ENCODE measurements around the gene ZNF428.

The ZNF428 gene

DNA sequence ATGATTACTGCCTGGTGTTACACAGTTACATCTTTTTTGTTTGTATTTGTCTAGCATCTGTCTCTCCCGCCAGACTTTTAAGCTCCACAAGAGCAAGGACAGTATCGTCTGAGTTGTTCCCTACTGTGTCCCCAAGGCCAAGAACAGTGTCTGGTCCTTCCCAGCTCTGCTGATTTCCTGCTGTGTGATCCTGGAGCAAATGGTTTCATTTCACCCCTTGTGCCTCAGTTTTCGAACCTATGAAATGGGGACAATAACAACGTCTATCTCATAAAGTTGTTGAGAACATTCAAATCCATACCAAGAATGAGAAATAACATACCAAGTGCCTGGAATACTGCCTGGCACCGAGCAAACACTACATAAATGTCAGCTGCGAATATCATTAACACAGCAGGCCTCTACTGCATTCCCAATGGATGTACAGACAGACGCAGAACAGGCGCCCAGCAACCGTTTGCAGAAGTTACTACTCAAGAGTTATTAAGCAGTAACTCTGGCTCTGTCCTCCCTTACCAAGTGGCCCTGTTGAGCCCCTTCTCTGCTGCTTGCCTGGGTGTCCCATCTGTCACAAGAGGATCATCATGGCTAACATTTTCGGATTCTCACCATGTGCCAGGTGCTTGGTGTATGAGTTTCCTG is 55.5 kb downstream of the ZNF428 start:
- DNase-seq (ENCODE audit: low read depth) = no peak
- H3K4me3 ChIP-seq (ENCODE audit: control insufficient read depth, low read depth, low read length) = no peak overlapping the region
- TF ChIP-seq CTCF (conservative IDR thresholded peaks at IDR 0.05; ENCODE audit: control insufficient read depth, insufficient read depth, low read depth, low read length) = no peak

- no peak for TF ChIP-seq CTCF (conservative IDR thresholded peaks at IDR 0.05; ENCODE audit: control insufficient read depth, insufficient read depth, low read depth, low read length)
- no peak overlapping the region for H3K4me3 ChIP-seq (ENCODE audit: control insufficient read depth, low read depth, low read length)
- DNase-seq (ENCODE audit: low read depth) = peak; percentile 78
Observed at GRCh38 chr19:43562698-43563241, 56.7 kb downstream of the ZNF428 start.

- no peak for TF ChIP-seq CTCF (conservative IDR thresholded peaks at IDR 0.05; ENCODE audit: control insufficient read depth, insufficient read depth, low read depth, low read length)
Observed at GRCh38 chr19:43562226-43562697, 57.2 kb downstream of the ZNF428 start.

GRCh38 chr19:43561139-43561970 is 58.1 kb downstream of the ZNF428 start:
- DNase-seq (ENCODE audit: low read depth) = no peak
- no peak for TF ChIP-seq CTCF (conservative IDR thresholded peaks at IDR 0.05; ENCODE audit: control insufficient read depth, insufficient read depth, low read depth, low read length)
- no peak overlapping the region for H3K4me3 ChIP-seq (ENCODE audit: control insufficient read depth, low read depth, low read length)

More at GRCh38 chr19:43562226-43562697, 57.2 kb downstream of the ZNF428 start:
- H3K4me3 ChIP-seq (ENCODE audit: control insufficient read depth, low read depth, low read length) = no peak overlapping the region
- no peak for DNase-seq (ENCODE audit: low read depth)

DNA sequence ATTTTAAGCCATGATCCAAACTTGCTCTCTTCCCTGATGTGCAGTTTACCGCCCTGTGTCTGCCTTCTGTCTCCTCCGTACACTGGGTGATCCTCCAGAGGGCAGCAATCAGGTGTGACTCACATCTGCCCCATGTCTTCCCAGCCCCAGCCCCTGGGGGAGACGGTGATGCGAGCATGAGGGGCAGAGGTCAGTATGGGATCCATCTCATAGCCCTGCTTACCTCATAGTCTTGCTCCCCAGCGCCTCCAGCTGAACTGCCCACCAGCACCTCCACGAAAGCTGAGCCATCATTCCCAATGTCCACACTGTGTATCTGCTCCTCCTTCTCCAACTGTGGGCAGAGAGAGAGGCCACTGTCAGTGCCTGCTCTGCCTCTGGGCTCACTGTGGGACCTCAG is 58.7 kb downstream of the ZNF428 start:
- peak; percentile 27 for TF ChIP-seq CTCF (conservative IDR thresholded peaks at IDR 0.05; ENCODE audit: control insufficient read depth, insufficient read depth, low read depth, low read length)
- peak; percentile 76 for DNase-seq (ENCODE audit: low read depth)
- no peak overlapping the region for H3K4me3 ChIP-seq (ENCODE audit: control insufficient read depth, low read depth, low read length)
